Measurements from ENCODE around the gene TEF. TPM values are rescaled to one million over a fixed set of nuclear protein-coding genes. Genes with fewer than 3 reads are reported as not detected.

The TEF gene
- total and polyA plus RNA-seq, 9 of the 15 experiments (the other 6 are each of a cell fraction or from before 2014, with no cell fraction given), result 0.04 to 3.1 (median 1.2) TPM

DNA sequence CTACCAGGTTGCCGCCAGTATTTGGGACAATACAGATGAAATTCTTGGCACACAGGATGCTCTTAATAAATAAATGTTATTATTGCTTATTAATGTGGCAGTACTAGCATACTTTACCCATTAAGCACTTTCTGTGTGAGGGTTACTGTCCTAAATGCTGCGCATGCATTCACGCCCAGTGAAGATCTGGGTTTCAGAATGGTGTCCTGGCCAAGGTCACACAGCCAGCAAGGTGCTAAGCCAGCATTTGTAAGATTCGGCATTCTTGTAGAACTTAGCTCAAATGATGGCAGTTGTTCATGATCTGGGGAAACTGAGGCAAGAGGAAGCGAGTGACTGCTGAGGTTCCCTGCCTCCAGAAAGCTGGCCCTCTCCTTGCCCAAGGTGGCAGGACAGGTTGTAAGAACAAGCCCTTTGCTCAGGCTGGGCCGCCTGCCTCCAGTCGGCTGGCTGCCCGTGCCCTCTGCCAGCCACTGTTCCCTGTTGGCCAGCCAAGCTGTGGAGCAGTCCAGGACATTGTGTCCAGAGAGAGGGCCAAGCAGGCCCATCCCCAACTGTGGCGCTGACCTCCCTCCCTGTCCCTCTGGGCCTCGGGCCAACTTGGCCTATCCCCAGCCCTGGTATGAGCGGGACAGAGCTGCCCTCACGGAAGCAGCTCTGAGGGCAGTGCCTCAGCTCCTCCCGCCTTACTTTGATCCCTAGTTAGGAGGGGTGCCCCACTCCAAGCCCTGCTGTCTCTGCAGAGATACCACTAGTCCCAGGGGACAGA lies 36.1 kb downstream of the TEF start:
- peaks cover 27% of the 10 kb centered on the region for H3K79me2 ChIP-seq (ENCODE audit: control insufficient read depth, insufficient read depth, low read length)
- no peak for DNase-seq (ENCODE audit: extremely low read depth in 1 of 4, low spot score in 3 of 4)
- H3K4me1 ChIP-seq (replicated peaks in 1 of 2; ENCODE audit: control insufficient read depth in 2 of 2, insufficient read depth in 2 of 2, low read length in 2 of 2), result peaks cover 7 to 26% of the 10 kb centered on the region in 2 experiments; a peak in 4 of 5 replicates
- in situ Hi-C loops (cut with MboI), result no loop called here
- no peak for ATAC-seq
- H2AFZ ChIP-seq (ENCODE audit: low read depth, low read length), result no peak overlapping the region
- no peaks in the 10 kb centered on the region for H3K9me1 ChIP-seq (ENCODE audit: control insufficient read depth, insufficient read depth, low read length)
- intact Hi-C loops (cut with micrococcal nuclease), result no loop called here
- H3K9ac ChIP-seq (ENCODE audit: insufficient read depth in 1 of 2, low read depth in 2 of 2, low read length in 2 of 2), result peak overlapping the region in 1 of 2 experiments; percentile 35; a peak in 1 of 4 replicates
- no peak overlapping the region for H3K27ac ChIP-seq (ENCODE audit: extremely low read depth, low read depth, low read length)
- H3K36me3 ChIP-seq (ENCODE audit: control insufficient read depth, insufficient read depth, low read length), result no peaks in the 10 kb centered on the region
- FAIRE-seq, result no peak
- ChIA-PET POLR2A (interaction anchor here (0.6 to 1.4 kb wide), 4 partner anchors 17 to 1927 kb away, joined by 3 to 4 read pairs (median 3); no protein-coding TSS in a partner anchor), CTCF (ENCODE audit: low intra/inter-chr PET ratio) (no interaction called here)
- H3K9me3 ChIP-seq (replicated peaks; ENCODE audit: control insufficient read depth, insufficient read depth, low read depth, low read length), result no peaks in the 10 kb centered on the region
- H3K27me3 ChIP-seq (ENCODE audit: control insufficient read depth in 2 of 2, insufficient read depth in 2 of 2, low read length in 2 of 2), result no peaks in the 10 kb centered on the region
- TF ChIP-seq GABPB2 (CRISPR knock-in tag; conservative IDR thresholded peaks at IDR 0.05) (no peak), KHSRP (IDR thresholded peaks at IDR 0.05) (no peak), POLR2G (IDR thresholded peaks at IDR 0.05; ENCODE audit: low read depth, low read length) (0 out of 2 replicates have a peak, but pooled peaks have one; percentile 24), POLR2AphosphoS2 (IDR thresholded peaks at IDR 0.05; ENCODE audit: low read length) (no peak)
- WGBS (ENCODE audit: insufficient coverage, low coverage, missing lambda C conversion rate), result 69% methylated on average over 9 of the region's 13 CpGs
- H3K4me2 ChIP-seq (ENCODE audit: insufficient read depth, low read length), result no peak overlapping the region
- BruUV-seq (replicated peaks), result no TSS peak
- H4K20me1 ChIP-seq (replicated peaks; ENCODE audit: control insufficient read depth, insufficient read depth, low read length), result no peaks in the 10 kb centered on the region
- H3K4me3 ChIP-seq, result no peak overlapping the region

DNA sequence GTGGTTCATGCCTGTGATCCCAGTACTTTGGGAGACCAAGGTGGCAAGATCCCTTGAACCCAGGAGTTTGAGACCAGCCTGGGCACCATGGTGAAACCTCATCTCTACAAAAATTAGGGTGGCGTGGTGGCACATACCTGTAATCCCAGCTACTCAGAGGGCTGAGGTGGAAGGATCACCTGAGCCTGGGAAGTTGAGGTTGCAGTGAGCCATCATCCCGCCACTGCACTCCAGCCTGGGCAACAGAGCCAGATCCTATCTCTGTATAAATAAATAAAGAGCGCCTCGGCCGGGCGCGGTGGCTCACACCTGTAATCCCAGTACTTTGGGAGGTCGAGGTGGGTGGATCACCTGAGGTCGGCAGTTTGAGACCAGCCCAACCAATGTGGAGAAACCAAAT lies 37.0 kb downstream of the TEF start:
- no peak overlapping the region for H3K4me2 ChIP-seq (ENCODE audit: insufficient read depth, low read length)
- CTCF ChIA-PET (ENCODE audit: low intra/inter-chr PET ratio), result no interaction called here
- H3K36me3 ChIP-seq (ENCODE audit: control insufficient read depth, insufficient read depth, low read length), result no peaks in the 10 kb centered on the region
- peaks cover 7 to 18% of the 10 kb centered on the region in 2 experiments; a peak in 3 of 5 replicates for H3K4me1 ChIP-seq (replicated peaks in 1 of 2; ENCODE audit: control insufficient read depth in 2 of 2, insufficient read depth in 2 of 2, low read length in 2 of 2)
- in situ Hi-C loops (cut with MboI) (no loop called here), intact Hi-C loops (cut with micrococcal nuclease) (no loop called here)
- BruUV-seq (replicated peaks), result no TSS peak
- H3K9ac ChIP-seq (ENCODE audit: insufficient read depth in 1 of 2, low read depth in 2 of 2, low read length in 2 of 2), result no peak overlapping the region
- peaks cover 20% of the 10 kb centered on the region for H3K79me2 ChIP-seq (ENCODE audit: control insufficient read depth, insufficient read depth, low read length)
- 64% methylated on average over 9 of the region's 9 CpGs for WGBS (ENCODE audit: insufficient coverage, low coverage, missing lambda C conversion rate)
- no peaks in the 10 kb centered on the region for H3K9me3 ChIP-seq (replicated peaks; ENCODE audit: control insufficient read depth, insufficient read depth, low read depth, low read length)
- H3K27me3 ChIP-seq (ENCODE audit: control insufficient read depth in 2 of 2, insufficient read depth in 2 of 2, low read length in 2 of 2), result no peaks in the 10 kb centered on the region
- H4K20me1 ChIP-seq (replicated peaks; ENCODE audit: control insufficient read depth, insufficient read depth, low read length), result no peaks in the 10 kb centered on the region
- FAIRE-seq (no peak), DNase-seq (ENCODE audit: extremely low read depth in 1 of 4, low spot score in 3 of 4) (no peak), ATAC-seq (no peak)
- H3K9me1 ChIP-seq (ENCODE audit: control insufficient read depth, insufficient read depth, low read length), result no peaks in the 10 kb centered on the region
- no peak overlapping the region for H3K4me3 ChIP-seq
- POLR2A ChIA-PET, result interaction anchor here (0.6 to 1.0 kb wide), 3 partner anchors 9 to 1928 kb away, joined by 3 read pairs; no protein-coding TSS in a partner anchor
- no peak overlapping the region for H3K27ac ChIP-seq (ENCODE audit: extremely low read depth, low read depth, low read length)
- H2AFZ ChIP-seq (ENCODE audit: low read depth, low read length), result no peak overlapping the region
- TF ChIP-seq POLR2G (IDR thresholded peaks at IDR 0.05; ENCODE audit: low read depth, low read length) (no peak), BRD9 (IDR thresholded peaks at IDR 0.05; ENCODE audit: low read depth, partially characterized antibody) (no peak), PHB2 (IDR thresholded peaks at IDR 0.05; ENCODE audit: low read depth) (no peak), ZNF77 (CRISPR knock-in tag; IDR thresholded peaks at IDR 0.05) (no peak), ZNF589 (CRISPR knock-in tag; IDR thresholded peaks at IDR 0.05; ENCODE audit: low read depth) (no peak), DACH1 (IDR thresholded peaks at IDR 0.05; ENCODE audit: partially characterized antibody) (no peak)
- TF ChIP-seq, protein P1, sequence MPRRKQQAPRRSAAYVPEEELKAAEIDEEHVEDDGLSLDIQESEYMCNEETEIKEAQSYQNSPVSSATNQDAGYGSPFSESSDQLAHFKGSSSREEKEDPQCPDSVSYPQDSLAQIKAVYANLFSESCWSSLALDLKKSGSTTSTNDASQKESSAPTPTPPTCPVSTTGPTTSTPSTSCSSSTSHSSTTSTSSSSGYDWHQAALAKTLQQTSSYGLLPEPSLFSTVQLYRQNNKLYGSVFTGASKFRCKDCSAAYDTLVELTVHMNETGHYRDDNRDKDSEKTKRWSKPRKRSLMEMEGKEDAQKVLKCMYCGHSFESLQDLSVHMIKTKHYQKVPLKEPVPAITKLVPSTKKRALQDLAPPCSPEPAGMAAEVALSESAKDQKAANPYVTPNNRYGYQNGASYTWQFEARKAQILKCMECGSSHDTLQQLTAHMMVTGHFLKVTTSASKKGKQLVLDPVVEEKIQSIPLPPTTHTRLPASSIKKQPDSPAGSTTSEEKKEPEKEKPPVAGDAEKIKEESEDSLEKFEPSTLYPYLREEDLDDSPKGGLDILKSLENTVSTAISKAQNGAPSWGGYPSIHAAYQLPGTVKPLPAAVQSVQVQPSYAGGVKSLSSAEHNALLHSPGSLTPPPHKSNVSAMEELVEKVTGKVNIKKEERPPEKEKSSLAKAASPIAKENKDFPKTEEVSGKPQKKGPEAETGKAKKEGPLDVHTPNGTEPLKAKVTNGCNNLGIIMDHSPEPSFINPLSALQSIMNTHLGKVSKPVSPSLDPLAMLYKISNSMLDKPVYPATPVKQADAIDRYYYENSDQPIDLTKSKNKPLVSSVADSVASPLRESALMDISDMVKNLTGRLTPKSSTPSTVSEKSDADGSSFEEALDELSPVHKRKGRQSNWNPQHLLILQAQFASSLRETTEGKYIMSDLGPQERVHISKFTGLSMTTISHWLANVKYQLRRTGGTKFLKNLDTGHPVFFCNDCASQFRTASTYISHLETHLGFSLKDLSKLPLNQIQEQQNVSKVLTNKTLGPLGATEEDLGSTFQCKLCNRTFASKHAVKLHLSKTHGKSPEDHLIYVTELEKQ (CRISPR knock-in tag; IDR thresholded peaks at IDR 0.05), result no peak
- TF ChIP-seq, protein P2, sequence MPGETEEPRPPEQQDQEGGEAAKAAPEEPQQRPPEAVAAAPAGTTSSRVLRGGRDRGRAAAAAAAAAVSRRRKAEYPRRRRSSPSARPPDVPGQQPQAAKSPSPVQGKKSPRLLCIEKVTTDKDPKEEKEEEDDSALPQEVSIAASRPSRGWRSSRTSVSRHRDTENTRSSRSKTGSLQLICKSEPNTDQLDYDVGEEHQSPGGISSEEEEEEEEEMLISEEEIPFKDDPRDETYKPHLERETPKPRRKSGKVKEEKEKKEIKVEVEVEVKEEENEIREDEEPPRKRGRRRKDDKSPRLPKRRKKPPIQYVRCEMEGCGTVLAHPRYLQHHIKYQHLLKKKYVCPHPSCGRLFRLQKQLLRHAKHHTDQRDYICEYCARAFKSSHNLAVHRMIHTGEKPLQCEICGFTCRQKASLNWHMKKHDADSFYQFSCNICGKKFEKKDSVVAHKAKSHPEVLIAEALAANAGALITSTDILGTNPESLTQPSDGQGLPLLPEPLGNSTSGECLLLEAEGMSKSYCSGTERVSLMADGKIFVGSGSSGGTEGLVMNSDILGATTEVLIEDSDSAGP (CRISPR knock-in tag; IDR thresholded peaks at IDR 0.05), result no peak
